Caco-2 (cell line): ENCODE measurements around the gene AIDA. TPM values are rescaled to one million over a fixed set of nuclear protein-coding genes. Genes with fewer than 3 reads are reported as not detected.

Experiments
- BruUV-seq: library from RNA; stranded (reverse); fragments of 400-500 nt; replicated peaks from 2 replicates; lab custom pipeline; 2021; lab: Mats Ljungman, UMichigan
- CTCF ChIA-PET: fragments of 300-600 bp; sonication (Branson Sonifier 250); formaldehyde crosslinking; loops from one replicate; lab custom pipeline; 2022; ENCODE audit warnings: antibody characterized with exemption; lab: Charles Lee
- POLR2A ChIA-PET: fragments of 300-600 bp; sonication (Branson Sonifier 250); formaldehyde crosslinking; loops from one replicate; lab custom pipeline; 2022; ENCODE audit warnings: antibody characterized with exemption; lab: Charles Lee
- DNase-seq, 2 experiments: peaks; one replicate each; pipeline versions ENCODE4 v3.0.0 to v3.0.0-alpha.2; 2020 to 2022
- H3K27me3 ChIP-seq: replicated peaks from 2 replicates; pipeline ENCODE4 v1.6.0; 2011; ENCODE audit warnings: low read length; ENCODE audit not compliant: control insufficient read depth, insufficient read depth
- H3K36me3 ChIP-seq: 2 replicates; pipeline ENCODE4 v1.5.1; 2011; ENCODE audit warnings: low read length; ENCODE audit not compliant: control insufficient read depth, insufficient read depth
- H3K4me1 ChIP-seq: fragments of 250-450 bp; sonication (Bioruptor Pico); 2 replicates; pipeline ENCODE4 v1.5.1; 2020; ENCODE audit warnings: mild to moderate bottlenecking
- H3K4me3 ChIP-seq: 2 replicates; pipeline ENCODE4 v1.5.1; 2011; ENCODE audit warnings: low read depth, mild to moderate bottlenecking, control low read depth, low read length
- H3K9me3 ChIP-seq: fragments of 250-450 bp; sonication (Bioruptor Pico); 2 replicates; pipeline ENCODE4 v1.5.1; 2020; ENCODE audit warnings: mild to moderate bottlenecking, moderate library complexity
- H3K27ac Mint-ChIP-seq: one replicate; pipeline ENCODE4 v1.8.0; 2022; ENCODE audit warnings: mixed read lengths; ENCODE audit not compliant: unreplicated experiment
- H3K27me3 Mint-ChIP-seq: one replicate; pipeline ENCODE4 v1.8.0; 2022; ENCODE audit warnings: mixed read lengths; ENCODE audit not compliant: insufficient read depth, unreplicated experiment
- H3K36me3 Mint-ChIP-seq: one replicate; pipeline ENCODE4 v1.8.0; 2022; ENCODE audit warnings: mild to moderate bottlenecking, mixed read lengths; ENCODE audit not compliant: insufficient read depth, unreplicated experiment
- H3K4me1 Mint-ChIP-seq: one replicate; pipeline ENCODE4 v1.8.0; 2022; ENCODE audit warnings: low read depth, mixed read lengths; ENCODE audit not compliant: unreplicated experiment
- H3K4me3 Mint-ChIP-seq: one replicate; pipeline ENCODE4 v1.8.0; 2022; ENCODE audit warnings: mild to moderate bottlenecking, moderate library complexity, mixed read lengths; ENCODE audit not compliant: unreplicated experiment
- H3K9me3 Mint-ChIP-seq: one replicate; pipeline ENCODE4 v1.8.0; 2022; ENCODE audit warnings: mixed read lengths; ENCODE audit not compliant: unreplicated experiment
- intact Hi-C: fragments of 100-400 bp; cut with micrococcal nuclease; formaldehyde crosslinking; loops from one replicate; pipeline ENCODE4 v1.10.0; 2022; ENCODE audit not compliant: unreplicated experiment
- total RNA-seq: library from RNA; stranded (reverse); gene quantifications from 2 replicates; pipeline ENCODE4 v1.2.3, GENCODE V29; 2022
- TF ChIP-seq, protein P1 (sequence below), 2 experiments: fragments of 200-600 bp in 1 of 2; IDR thresholded peaks; 1 replicate in 1 of 2; 2 replicates in 1 of 2; pipeline versions ENCODE4 v1.5.1 to v1.8.0; 2011 to 2022; ENCODE audit warnings: antibody characterized with exemption in 1 of 2, control low read depth in 1 of 2, inconsistent platforms in 1 of 2, low read depth in 1 of 2, low read length in 1 of 2, mild to moderate bottlenecking in 1 of 2, moderate library complexity in 1 of 2; ENCODE audit not compliant: insufficient read depth in 1 of 2, severe bottlenecking in 1 of 2, unreplicated experiment in 1 of 2

Gene AIDA
- total RNA-seq, 1 experiment from 2014 or later = 55.1 TPM

- H3K4me3 ChIP-seq = no peak overlapping the region
- H3K27ac Mint-ChIP-seq = no peak overlapping the region
- no peaks in the 10 kb centered on the region for H3K9me3 Mint-ChIP-seq
- BruUV-seq = no TSS peak
- H3K36me3 Mint-ChIP-seq = peaks cover 20% of the 10 kb centered on the region
- H3K36me3 ChIP-seq = no peaks in the 10 kb centered on the region
- DNase-seq = no peak
- no peaks in the 10 kb centered on the region for H3K27me3 Mint-ChIP-seq
- H3K4me1 Mint-ChIP-seq = no peaks in the 10 kb centered on the region
- H3K4me3 Mint-ChIP-seq = no peak overlapping the region
- intact Hi-C loops = no loop called here
- H3K4me1 ChIP-seq = 0 out of 2 replicates have a peak, but pooled peaks cover 6% of the 10 kb centered on the region
- ChIA-PET CTCF (no interaction called here), POLR2A (no interaction called here)
- H3K9me3 ChIP-seq = no peaks in the 10 kb centered on the region
- TF ChIP-seq, protein P1, sequence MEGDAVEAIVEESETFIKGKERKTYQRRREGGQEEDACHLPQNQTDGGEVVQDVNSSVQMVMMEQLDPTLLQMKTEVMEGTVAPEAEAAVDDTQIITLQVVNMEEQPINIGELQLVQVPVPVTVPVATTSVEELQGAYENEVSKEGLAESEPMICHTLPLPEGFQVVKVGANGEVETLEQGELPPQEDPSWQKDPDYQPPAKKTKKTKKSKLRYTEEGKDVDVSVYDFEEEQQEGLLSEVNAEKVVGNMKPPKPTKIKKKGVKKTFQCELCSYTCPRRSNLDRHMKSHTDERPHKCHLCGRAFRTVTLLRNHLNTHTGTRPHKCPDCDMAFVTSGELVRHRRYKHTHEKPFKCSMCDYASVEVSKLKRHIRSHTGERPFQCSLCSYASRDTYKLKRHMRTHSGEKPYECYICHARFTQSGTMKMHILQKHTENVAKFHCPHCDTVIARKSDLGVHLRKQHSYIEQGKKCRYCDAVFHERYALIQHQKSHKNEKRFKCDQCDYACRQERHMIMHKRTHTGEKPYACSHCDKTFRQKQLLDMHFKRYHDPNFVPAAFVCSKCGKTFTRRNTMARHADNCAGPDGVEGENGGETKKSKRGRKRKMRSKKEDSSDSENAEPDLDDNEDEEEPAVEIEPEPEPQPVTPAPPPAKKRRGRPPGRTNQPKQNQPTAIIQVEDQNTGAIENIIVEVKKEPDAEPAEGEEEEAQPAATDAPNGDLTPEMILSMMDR (IDR thresholded peaks at IDR 0.05; ENCODE audit: insufficient read depth in 1 of 2, low read depth in 1 of 2, low read length in 1 of 2, severe bottlenecking in 1 of 2, unreplicated experiment in 1 of 2) = no peak
- H3K27me3 ChIP-seq = no peaks in the 10 kb centered on the region
Measured at GRCh38 chr1:222622765-222623164, 89.5 kb downstream of the AIDA start.

- H3K9me3 Mint-ChIP-seq = no peaks in the 10 kb centered on the region
Measured at GRCh38 chr1:222620566-222620965, 91.7 kb downstream of the AIDA start.

DNA sequence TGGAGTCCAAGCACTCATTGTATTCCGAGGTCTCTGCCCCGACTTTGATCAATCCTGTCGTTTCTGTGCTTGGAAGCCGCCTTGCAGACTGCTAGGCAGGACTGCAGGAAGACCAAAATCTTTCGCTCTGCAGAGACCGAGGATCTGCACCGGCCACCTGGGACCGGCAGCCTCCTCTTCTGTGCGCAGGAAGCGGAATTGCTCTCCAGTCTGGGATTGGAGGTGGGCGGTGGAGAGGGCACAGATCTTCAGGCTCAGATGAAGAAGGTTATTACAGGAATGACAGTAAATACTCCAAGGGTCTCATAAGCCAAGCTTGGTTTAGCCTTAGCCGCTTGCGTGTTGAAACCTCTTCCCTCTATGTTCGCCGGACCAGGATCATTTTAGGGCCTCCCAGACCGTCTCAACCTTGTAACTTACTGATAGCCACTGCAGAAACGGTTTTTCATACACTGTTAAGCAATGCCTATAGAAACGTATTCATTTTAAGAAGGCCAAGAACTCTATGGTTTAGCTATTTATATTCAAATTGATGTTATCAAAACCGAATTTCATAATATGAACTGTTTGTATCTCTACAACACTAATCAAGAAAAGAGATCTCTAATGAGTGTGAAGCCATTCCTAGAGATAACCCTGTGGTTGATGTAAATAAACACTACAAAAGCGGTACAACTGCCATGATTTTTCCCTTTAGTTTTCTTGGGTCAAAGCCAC is 93.3 kb downstream of the AIDA start:
- POLR2A ChIA-PET = no interaction called here

More at GRCh38 chr1:222620566-222620965, 91.7 kb downstream of the AIDA start:
- Mint-ChIP-seq H3K36me3 (peaks cover 25% of the 10 kb centered on the region), H3K27me3 (peaks cover 3% of the 10 kb centered on the region), H3K27ac (no peak overlapping the region), H3K4me1 (no peaks in the 10 kb centered on the region), H3K4me3 (no peak overlapping the region)
- ChIA-PET POLR2A (no interaction called here), CTCF (interaction anchor here (2.0 kb wide), 1 partner anchor 14 kb away, joined by 6 read pairs; no protein-coding TSS in a partner anchor)
- Histone ChIP-seq H3K4me1 (0 out of 2 replicates have a peak, but pooled peaks cover 6% of the 10 kb centered on the region), H3K9me3 (no peaks in the 10 kb centered on the region), H3K27me3 (no peaks in the 10 kb centered on the region), H3K36me3 (no peaks in the 10 kb centered on the region), H3K4me3 (no peak overlapping the region)
- intact Hi-C loops = no loop called here
- TF ChIP-seq, protein P1 (IDR thresholded peaks at IDR 0.05; ENCODE audit: insufficient read depth in 1 of 2, low read depth in 1 of 2, low read length in 1 of 2, severe bottlenecking in 1 of 2, unreplicated experiment in 1 of 2) = no peak
- DNase-seq = no peak
- BruUV-seq = no TSS peak

More for the DNA sequence above, 93.3 kb downstream of the AIDA start:
- Mint-ChIP-seq H3K27ac (peak overlapping the region; percentile 78), H3K4me3 (peak overlapping the region; percentile 85), H3K4me1 (no peaks in the 10 kb centered on the region), H3K27me3 (peaks cover 5% of the 10 kb centered on the region), H3K36me3 (peaks cover 25% of the 10 kb centered on the region), H3K9me3 (no peaks in the 10 kb centered on the region)
- Histone ChIP-seq H3K4me3 (peak overlapping the region; percentile 89), H3K4me1 (0 out of 2 replicates have a peak, but pooled peaks cover 6% of the 10 kb centered on the region), H3K36me3 (no peaks in the 10 kb centered on the region), H3K9me3 (no peaks in the 10 kb centered on the region), H3K27me3 (no peaks in the 10 kb centered on the region)
- CTCF ChIA-PET = interaction anchor here (2.0 kb wide), 1 partner anchor 15 kb away, joined by 6 read pairs; no protein-coding TSS in a partner anchor
- intact Hi-C loops = loop anchor here (2.0 kb wide), 1 partner anchor 26 kb away; no protein-coding TSS in a partner anchor
- TSS peak; percentile 38 for BruUV-seq
- DNase-seq = peak in 1 of 2 experiments; percentile 21
- TF ChIP-seq, protein P1 (IDR thresholded peaks at IDR 0.05; ENCODE audit: insufficient read depth in 1 of 2, low read depth in 1 of 2, low read length in 1 of 2, severe bottlenecking in 1 of 2, unreplicated experiment in 1 of 2) = no peak

Other genes starting within 250 kb of the AIDA start
- 0.16 and 0.32 TPM in 2 replicates for gene HHIPL2, start 164.4 kb downstream of the AIDA start, total RNA-seq
- gene TAF1A, start 122.6 kb downstream of the AIDA start, total RNA-seq = 14.8 and 15.9 TPM in 2 replicates
- 53.4 and 56.0 TPM in 2 replicates for gene MIA3, start 94.4 kb downstream of the AIDA start, total RNA-seq
- 31.9 and 32.9 TPM in 2 replicates for gene BROX, start 73 bp upstream of the AIDA start, total RNA-seq
- gene FAM177B, start 24.7 kb upstream of the AIDA start, total RNA-seq = 0.70 TPM in 1 of 2 replicates, not detected in the other
- 6.6 and 7.1 TPM in 2 replicates for gene DISP1, start 102.5 kb upstream of the AIDA start, total RNA-seq